ENCODE measurements around the gene CD5L. TPM values are rescaled to one million over a fixed set of nuclear protein-coding genes. Genes with fewer than 3 reads are reported as not detected.

CD5L gene
- total and polyA plus RNA-seq, 2 of the 13 experiments (the other 11 are each of a cell fraction or from before 2014, with no cell fraction given): not detected

DNA sequence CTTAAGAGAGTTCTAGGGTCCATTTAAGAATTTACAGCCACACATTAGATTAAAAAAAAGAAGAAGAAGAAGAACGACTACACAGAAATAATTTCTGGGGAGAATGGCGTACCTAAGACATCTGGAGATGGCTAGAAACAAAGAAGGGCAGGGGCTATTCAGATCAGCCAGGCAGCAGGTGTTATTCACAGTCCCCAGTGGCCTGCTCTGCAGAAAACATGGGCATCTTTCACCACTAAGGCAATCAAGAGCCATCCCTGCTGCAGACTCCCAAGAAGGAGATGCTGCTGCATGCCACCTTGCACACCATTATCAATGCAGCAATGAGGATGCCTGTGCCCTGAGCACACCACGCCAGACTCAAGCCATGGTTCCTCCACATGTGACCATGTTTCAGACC, 56.8 kb downstream of the CD5L start:
- 0% methylated on average over 3 of the region's 3 CpGs for WGBS (ENCODE audit: low lambda C conversion rate)
- Histone ChIP-seq H3K79me2 (ENCODE audit: insufficient read depth, low read length) (no peaks in the 10 kb centered on the region), H3K36me3 (replicated peaks in 1 of 2; ENCODE audit: control insufficient read depth in 1 of 2, insufficient read depth in 2 of 2, low read length in 2 of 2) (no peaks in the 10 kb centered on the region), H3K27me3 (ENCODE audit: control insufficient read depth in 1 of 2, insufficient read depth in 2 of 2, low read length in 2 of 2) (no peaks in the 10 kb centered on the region; a peak in 1 of 5 replicates), H3K4me3 (replicated peaks in 1 of 3; ENCODE audit: insufficient read depth in 1 of 3, low read depth in 2 of 3, low read length in 3 of 3) (no peak overlapping the region), H4K20me1 (ENCODE audit: insufficient read depth, low read length) (no peaks in the 10 kb centered on the region), H2AFZ (ENCODE audit: low read length) (no peak overlapping the region), H3K27ac (ENCODE audit: extremely low read length, insufficient read depth, low read length) (no peak overlapping the region), H3K4me2 (ENCODE audit: low read depth, low read length) (no peak overlapping the region), H3K9ac (ENCODE audit: insufficient read depth, low read depth, low read length) (no peak overlapping the region), H3K9me3 (ENCODE audit: low read length) (no peaks in the 10 kb centered on the region; the same call in none of the 2 replicates), H3K4me1 (ENCODE audit: insufficient read depth, low read length) (no peaks in the 10 kb centered on the region)
- CTCF ChIA-PET (ENCODE audit: low intra/inter-chr PET ratio, low total read pairs): no interaction called here
- DNase-seq (ENCODE audit: low spot score) (no peak), ATAC-seq (no peak), FAIRE-seq (no peak)
- no peak for TF ChIP-seq FLYWCH1 (CRISPR knock-in tag; IDR thresholded peaks at IDR 0.05)
- no peak for TF ChIP-seq IKZF1 (IDR thresholded peaks at IDR 0.05)
- TF ChIP-seq, protein P1, sequence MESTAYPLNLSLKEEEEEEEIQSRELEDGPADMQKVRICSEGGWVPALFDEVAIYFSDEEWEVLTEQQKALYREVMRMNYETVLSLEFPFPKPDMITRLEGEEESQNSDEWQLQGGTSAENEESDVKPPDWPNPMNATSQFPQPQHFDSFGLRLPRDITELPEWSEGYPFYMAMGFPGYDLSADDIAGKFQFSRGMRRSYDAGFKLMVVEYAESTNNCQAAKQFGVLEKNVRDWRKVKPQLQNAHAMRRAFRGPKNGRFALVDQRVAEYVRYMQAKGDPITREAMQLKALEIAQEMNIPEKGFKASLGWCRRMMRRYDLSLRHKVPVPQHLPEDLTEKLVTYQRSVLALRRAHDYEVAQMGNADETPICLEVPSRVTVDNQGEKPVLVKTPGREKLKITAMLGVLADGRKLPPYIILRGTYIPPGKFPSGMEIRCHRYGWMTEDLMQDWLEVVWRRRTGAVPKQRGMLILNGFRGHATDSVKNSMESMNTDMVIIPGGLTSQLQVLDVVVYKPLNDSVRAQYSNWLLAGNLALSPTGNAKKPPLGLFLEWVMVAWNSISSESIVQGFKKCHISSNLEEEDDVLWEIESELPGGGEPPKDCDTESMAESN (CRISPR knock-in tag; conservative IDR thresholded peaks at IDR 0.05): no peak
- no peak for TF ChIP-seq FOXO1 (CRISPR knock-in tag; IDR thresholded peaks at IDR 0.05)
- TF ChIP-seq THAP8 (CRISPR knock-in tag; IDR thresholded peaks at IDR 0.05; ENCODE audit: borderline replicate concordance): no peak
- TF ChIP-seq ZNF331 (CRISPR knock-in tag; IDR thresholded peaks at IDR 0.05): no peak
- TF ChIP-seq ZNF883 (CRISPR knock-in tag; IDR thresholded peaks at IDR 0.05; ENCODE audit: not compliant biosample characterization): no peak
- no peak for TF ChIP-seq ZNF256 (CRISPR knock-in tag; conservative IDR thresholded peaks at IDR 0.05)
- TF ChIP-seq BHLHE40 (IDR thresholded peaks at IDR 0.05; ENCODE audit: low read length): no peak
- TF ChIP-seq PHF20 (CRISPR knock-in tag; IDR thresholded peaks at IDR 0.05): no peak
- TF ChIP-seq IKZF5 (CRISPR knock-in tag; IDR thresholded peaks at IDR 0.05): no peak
- TF ChIP-seq TOE1 (CRISPR knock-in tag; IDR thresholded peaks at IDR 0.05): no peak
- TF ChIP-seq ZNF101 (CRISPR knock-in tag; IDR thresholded peaks at IDR 0.05; ENCODE audit: borderline replicate concordance, low read depth): no peak
- no peak for TF ChIP-seq TARDBP (CRISPR knock-in tag; IDR thresholded peaks at IDR 0.05)
- TF ChIP-seq, protein P2, sequence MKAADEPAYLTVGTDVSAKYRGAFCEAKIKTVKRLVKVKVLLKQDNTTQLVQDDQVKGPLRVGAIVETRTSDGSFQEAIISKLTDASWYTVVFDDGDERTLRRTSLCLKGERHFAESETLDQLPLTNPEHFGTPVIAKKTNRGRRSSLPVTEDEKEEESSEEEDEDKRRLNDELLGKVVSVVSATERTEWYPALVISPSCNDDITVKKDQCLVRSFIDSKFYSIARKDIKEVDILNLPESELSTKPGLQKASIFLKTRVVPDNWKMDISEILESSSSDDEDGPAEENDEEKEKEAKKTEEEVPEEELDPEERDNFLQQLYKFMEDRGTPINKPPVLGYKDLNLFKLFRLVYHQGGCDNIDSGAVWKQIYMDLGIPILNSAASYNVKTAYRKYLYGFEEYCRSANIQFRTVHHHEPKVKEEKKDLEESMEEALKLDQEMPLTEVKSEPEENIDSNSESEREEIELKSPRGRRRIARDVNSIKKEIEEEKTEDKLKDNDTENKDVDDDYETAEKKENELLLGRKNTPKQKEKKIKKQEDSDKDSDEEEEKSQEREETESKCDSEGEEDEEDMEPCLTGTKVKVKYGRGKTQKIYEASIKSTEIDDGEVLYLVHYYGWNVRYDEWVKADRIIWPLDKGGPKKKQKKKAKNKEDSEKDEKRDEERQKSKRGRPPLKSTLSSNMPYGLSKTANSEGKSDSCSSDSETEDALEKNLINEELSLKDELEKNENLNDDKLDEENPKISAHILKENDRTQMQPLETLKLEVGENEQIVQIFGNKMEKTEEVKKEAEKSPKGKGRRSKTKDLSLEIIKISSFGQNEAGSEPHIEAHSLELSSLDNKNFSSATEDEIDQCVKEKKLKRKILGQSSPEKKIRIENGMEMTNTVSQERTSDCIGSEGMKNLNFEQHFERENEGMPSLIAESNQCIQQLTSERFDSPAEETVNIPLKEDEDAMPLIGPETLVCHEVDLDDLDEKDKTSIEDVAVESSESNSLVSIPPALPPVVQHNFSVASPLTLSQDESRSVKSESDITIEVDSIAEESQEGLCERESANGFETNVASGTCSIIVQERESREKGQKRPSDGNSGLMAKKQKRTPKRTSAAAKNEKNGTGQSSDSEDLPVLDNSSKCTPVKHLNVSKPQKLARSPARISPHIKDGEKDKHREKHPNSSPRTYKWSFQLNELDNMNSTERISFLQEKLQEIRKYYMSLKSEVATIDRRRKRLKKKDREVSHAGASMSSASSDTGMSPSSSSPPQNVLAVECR (CRISPR knock-in tag; IDR thresholded peaks at IDR 0.05; ENCODE audit: borderline replicate concordance): no peak
- TF ChIP-seq, protein P3, sequence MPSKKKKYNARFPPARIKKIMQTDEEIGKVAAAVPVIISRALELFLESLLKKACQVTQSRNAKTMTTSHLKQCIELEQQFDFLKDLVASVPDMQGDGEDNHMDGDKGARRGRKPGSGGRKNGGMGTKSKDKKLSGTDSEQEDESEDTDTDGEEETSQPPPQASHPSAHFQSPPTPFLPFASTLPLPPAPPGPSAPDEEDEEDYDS (CRISPR knock-in tag; IDR thresholded peaks at IDR 0.05): no peak
- BruUV-seq (replicated peaks): no TSS peak
- in situ Hi-C loops (cut with HindIII; ENCODE audit: extremely low pct_ligation_motif_present, low pct_unique_long_range_greater_than_20kb): no loop called here
- intact Hi-C loops (cut with micrococcal nuclease; ENCODE audit: unreplicated experiment): no loop called here
- POLR2A ChIA-PET: no interaction called here

Measured in HepG2 (cell line).